ENCODE data around the gene PPY. TPM values are rescaled to one million over a fixed set of nuclear protein-coding genes. Genes with fewer than 3 reads are reported as not detected.

Gene PPY
- total RNA-seq, 1 donor from 2014 or later = not detected

DNA sequence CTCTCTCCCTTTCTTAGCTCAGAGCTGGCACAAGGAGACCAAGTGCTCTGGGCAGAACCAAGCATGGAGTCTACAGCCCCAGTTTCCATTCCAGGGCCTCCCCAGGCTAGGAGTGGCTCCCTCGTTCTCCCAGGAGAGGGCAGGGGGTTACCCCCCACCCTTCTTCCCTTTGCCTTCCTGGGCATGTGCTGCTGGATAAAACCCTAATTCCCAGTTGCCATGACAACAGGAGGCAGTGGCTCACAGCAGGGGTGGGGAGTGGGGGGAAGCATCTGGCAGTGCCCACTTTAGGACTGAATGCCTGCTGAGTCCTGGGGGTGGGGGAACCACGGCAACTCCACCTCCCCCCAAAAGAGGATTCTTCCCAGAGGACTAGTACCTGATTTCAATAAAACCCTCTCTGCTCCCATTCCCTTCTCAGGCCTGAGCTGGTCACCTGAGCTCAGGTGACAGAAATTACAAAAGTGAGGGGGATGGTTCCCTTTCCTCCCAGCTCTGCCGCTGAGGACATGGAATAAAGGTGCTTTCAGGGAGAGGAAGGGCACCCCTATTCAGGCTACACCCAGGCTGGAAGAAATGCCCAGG is 36.8 kb downstream of the PPY start:
- TF ChIP-seq, protein P1, sequence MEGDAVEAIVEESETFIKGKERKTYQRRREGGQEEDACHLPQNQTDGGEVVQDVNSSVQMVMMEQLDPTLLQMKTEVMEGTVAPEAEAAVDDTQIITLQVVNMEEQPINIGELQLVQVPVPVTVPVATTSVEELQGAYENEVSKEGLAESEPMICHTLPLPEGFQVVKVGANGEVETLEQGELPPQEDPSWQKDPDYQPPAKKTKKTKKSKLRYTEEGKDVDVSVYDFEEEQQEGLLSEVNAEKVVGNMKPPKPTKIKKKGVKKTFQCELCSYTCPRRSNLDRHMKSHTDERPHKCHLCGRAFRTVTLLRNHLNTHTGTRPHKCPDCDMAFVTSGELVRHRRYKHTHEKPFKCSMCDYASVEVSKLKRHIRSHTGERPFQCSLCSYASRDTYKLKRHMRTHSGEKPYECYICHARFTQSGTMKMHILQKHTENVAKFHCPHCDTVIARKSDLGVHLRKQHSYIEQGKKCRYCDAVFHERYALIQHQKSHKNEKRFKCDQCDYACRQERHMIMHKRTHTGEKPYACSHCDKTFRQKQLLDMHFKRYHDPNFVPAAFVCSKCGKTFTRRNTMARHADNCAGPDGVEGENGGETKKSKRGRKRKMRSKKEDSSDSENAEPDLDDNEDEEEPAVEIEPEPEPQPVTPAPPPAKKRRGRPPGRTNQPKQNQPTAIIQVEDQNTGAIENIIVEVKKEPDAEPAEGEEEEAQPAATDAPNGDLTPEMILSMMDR (IDR thresholded peaks at IDR 0.05) = no peak
- ATAC-seq (ENCODE audit: low read depth) (no peak), DNase-seq (no peak)
- Mint-ChIP-seq H3K4me3 (no peak overlapping the region), H3K27me3 (peaks cover 70% of the 10 kb centered on the region), H3K4me1 (peaks cover 29% of the 10 kb centered on the region), H3K9me3 (no peaks in the 10 kb centered on the region), H3K36me3 (ENCODE audit: low read depth) (no peaks in the 10 kb centered on the region), H3K27ac (no peak overlapping the region)
- POLR2A ChIA-PET = no interaction called here
- CTCF ChIA-PET = no interaction called here
- intact Hi-C loops (cut with micrococcal nuclease) = loop anchor here (5.0 to 10.0 kb wide), 2 partner anchors 81 to 102 kb away; no protein-coding TSS in a partner anchor

DNA sequence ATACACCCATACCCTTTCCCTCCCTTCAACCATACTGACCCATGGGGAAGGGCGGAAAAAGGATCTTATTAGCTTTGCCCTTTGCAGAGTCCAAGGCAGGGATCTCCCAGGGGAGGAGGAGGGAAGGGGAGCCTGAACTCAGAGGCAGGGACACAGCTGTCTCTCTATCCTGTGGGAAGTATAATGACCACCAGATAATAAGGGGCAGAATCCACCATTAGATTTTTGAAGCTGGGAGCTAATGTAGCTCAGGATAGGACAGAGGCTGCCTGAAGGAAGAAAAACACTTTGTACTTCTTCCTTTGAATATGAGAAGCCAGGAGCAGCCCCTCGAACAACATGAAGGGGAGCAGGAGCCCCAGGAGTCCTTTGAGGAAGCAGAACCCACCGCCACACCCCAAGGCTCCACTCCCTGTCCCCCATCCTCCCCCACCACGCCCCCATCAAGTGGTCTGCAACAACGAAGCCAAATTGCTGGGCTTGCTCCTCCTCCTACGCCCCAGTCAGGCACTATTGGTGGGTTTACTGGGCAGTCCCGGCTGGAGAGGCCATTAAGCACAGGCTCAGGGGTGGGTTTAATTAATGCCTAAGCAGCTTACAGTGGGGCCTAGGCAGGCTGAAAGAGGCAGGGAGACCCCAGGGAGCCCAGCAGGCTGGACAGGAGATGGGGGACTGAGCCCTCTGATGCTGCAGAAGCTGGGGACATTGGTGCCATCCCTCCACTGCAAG is 40.3 kb downstream of the PPY start:
- ChIA-PET CTCF (no interaction called here), POLR2A (no interaction called here)
- H3K9me3 Mint-ChIP-seq = no peaks in the 10 kb centered on the region
- intact Hi-C loops (cut with micrococcal nuclease) = loop anchor here (10.0 kb wide), 1 partner anchor 77 kb away; no protein-coding TSS in a partner anchor
- H3K36me3 Mint-ChIP-seq (ENCODE audit: low read depth) = no peaks in the 10 kb centered on the region
- TF ChIP-seq, protein P1 (IDR thresholded peaks at IDR 0.05) = no peak
- H3K27me3 Mint-ChIP-seq = peaks cover 71% of the 10 kb centered on the region
- DNase-seq (no peak), ATAC-seq (ENCODE audit: low read depth) (no peak)
- peaks cover 21% of the 10 kb centered on the region for H3K4me1 Mint-ChIP-seq
- no peak overlapping the region for H3K4me3 Mint-ChIP-seq
- H3K27ac Mint-ChIP-seq = no peak overlapping the region

DNA sequence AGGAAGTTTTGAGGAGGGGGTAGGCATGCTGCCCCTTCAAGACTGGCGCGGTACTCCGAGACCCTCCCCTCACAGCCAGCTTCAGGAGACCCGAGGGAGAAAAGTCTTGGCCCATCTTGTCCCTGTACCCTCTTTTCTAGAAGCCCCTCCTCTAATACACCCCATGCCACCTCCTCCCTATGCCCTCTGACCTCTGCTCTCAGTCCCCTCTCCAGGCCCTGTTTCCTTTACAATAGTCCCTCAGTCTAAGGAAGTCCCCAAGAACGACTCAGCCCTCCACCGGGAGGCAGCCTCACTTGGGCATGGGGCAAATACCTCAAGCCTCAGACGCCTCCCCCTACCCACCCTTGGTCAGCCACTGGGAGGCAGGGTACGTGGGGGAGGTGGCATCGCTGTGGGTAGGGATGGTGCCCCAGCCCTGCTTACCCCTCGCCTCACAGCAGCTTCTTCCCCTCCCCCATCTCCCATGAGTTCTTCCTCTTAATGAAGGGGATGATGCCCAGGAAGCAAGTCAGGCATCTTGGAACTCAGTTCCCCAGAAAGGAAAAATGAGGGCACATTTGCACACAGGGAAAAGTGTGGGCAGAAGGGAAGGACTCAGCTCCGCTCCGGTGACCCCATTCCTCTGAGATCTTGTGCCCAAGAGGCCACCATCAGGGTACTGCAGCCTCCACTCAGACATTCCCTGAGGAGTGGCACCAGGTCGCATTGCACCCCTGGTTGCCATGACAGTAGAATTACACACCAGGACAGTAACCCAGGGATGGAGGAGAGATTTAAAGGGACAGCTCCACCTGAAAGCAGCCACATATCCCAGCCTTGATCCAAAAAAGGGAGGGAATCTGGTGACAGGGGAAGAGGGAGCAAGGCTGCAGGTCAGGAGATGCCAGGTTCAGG is 41.2 kb downstream of the PPY start:
- ATAC-seq (ENCODE audit: low read depth) = no peak
- POLR2A ChIA-PET = no interaction called here
- TF ChIP-seq, protein P1 (IDR thresholded peaks at IDR 0.05) = no peak
- H3K36me3 Mint-ChIP-seq (ENCODE audit: low read depth) = no peaks in the 10 kb centered on the region
- H3K9me3 Mint-ChIP-seq = no peaks in the 10 kb centered on the region
- no peak overlapping the region for H3K27ac Mint-ChIP-seq
- H3K4me3 Mint-ChIP-seq = peak overlapping the region; percentile 76
- DNase-seq = no peak
- intact Hi-C loops (cut with micrococcal nuclease) = loop anchor here (10.0 kb wide), 1 partner anchor 76 kb away; no protein-coding TSS in a partner anchor
- H3K4me1 Mint-ChIP-seq = peaks cover 11% of the 10 kb centered on the region
- peaks cover 73% of the 10 kb centered on the region for H3K27me3 Mint-ChIP-seq
- CTCF ChIA-PET = no interaction called here

DNA sequence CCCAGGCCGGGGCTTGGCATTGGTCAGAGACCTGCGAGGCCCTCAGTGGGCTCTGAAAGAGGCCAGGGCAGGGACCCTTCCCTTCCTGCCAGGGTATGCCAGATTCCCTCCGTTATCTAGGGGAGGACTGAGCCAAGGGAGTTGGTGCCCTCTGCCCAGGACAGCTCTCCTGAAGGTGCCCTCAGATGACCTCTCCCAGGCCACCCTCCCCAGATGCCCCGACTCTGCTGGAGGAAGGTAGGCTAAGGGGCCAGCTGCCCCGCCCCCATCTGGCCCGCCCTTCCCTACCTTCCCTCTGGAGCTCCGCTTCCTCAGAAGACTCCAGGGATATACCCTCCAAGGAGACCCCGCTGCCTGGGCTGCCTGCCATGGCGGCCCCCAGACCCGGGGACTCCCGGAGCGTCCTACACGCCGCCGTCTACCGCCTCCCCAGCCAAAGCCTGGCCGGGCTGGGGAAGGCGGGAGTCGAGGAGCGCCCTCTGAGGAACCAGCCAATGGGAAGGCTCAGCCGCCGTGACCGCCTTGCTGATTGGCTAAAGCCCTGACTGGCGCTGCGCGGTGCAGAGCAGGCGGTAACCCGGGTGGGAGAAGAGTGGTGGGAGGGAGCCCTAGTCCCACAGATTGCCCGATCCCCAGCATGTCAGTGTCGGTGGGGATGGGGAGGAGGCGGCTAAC is 42.0 kb downstream of the PPY start:
- Mint-ChIP-seq H3K9me3 (no peaks in the 10 kb centered on the region), H3K27ac (no peak overlapping the region), H3K4me3 (peak overlapping the region; percentile 76), H3K36me3 (ENCODE audit: low read depth) (no peaks in the 10 kb centered on the region), H3K27me3 (peaks cover 68% of the 10 kb centered on the region), H3K4me1 (peaks cover 9% of the 10 kb centered on the region)
- ATAC-seq (ENCODE audit: low read depth) (peak; percentile 100), DNase-seq (peak; percentile 56)
- TF ChIP-seq, protein P1 (IDR thresholded peaks at IDR 0.05) = no peak
- ChIA-PET CTCF (no interaction called here), POLR2A (no interaction called here)
- intact Hi-C loops (cut with micrococcal nuclease) = loop anchor here (10.0 kb wide), 1 partner anchor 76 kb away; no protein-coding TSS in a partner anchor
